Measurements from ENCODE around the gene PIEZO2.

- no peak for TF ChIP-seq CTCF (IDR thresholded peaks at IDR 0.05; ENCODE audit: poor library complexity, severe bottlenecking)
- no peak for TF ChIP-seq POLR2AphosphoS5 (IDR thresholded peaks at IDR 0.05)
Observed at GRCh38 chr18:11136241-11136640, 13.1 kb downstream of the PIEZO2 start.
